Muscle of arm (tissue), 12 donors: ENCODE results near the gene LRRTM2. TPM values are rescaled to one million over a fixed set of nuclear protein-coding genes. Genes with fewer than 3 reads are reported as not detected.
"Not testable (repeated sequence)": the region's sequence is repeated elsewhere in the genome, so short reads cannot be mapped to it uniquely, and the experiment has no call there.

Source experiments
- DNase-seq: peaks from one replicate; pipeline ENCODE4 v3.0.0-alpha.2; 2013
- polyA plus RNA-seq, 12 donors: library from polyadenylated mRNA; unstranded; fragments of 120-200 nt; gene quantifications; one replicate each; pipeline ENCODE4 v1.2.1, GENCODE V29; 2013; ENCODE audit not compliant: insufficient read length in 12 of 12

LRRTM2 gene
- polyA plus RNA-seq, 12 donors = 0.34 to 0.82 (median 0.62) TPM; not detected in 2

DNA sequence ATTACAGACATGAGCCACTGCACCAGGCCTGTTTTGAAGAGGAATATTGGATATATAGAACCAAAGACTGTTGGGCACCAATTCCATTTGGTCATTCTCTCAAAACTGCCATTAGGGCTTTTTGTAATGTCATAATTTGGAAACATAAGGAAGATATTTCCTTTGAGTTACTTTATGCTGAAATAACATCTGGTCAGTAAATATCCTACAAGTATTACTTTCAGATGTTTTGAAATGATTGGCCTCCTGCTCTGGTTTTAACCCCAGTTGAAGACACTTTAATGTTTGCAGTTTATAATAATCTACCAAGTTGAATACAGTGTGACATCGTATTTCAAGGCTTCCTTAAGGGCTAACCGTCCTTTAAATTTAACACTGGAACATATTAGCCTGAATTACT is 33.6 kb downstream of the LRRTM2 start:
- peak; percentile 10 for DNase-seq

DNA sequence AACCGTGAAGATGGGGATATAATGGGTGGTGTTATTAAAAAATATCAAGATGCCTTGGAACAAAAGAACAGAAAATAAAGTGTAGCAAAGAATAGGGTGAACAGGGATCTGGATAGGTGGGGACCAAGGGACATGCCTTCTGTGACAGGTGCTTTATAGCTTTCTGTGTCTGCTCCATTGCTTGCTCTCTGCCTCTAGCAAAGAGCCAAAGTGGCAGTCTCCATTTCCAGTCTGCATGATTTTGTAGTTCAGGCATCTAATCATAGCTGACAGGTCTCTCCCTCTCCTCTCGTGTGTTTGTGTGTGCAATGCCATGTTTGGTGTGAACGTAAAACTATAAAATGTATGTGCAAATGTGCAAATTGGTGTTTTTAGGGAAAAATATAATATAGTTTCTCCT is 35.0 kb downstream of the LRRTM2 start:
- DNase-seq = no peak

DNA sequence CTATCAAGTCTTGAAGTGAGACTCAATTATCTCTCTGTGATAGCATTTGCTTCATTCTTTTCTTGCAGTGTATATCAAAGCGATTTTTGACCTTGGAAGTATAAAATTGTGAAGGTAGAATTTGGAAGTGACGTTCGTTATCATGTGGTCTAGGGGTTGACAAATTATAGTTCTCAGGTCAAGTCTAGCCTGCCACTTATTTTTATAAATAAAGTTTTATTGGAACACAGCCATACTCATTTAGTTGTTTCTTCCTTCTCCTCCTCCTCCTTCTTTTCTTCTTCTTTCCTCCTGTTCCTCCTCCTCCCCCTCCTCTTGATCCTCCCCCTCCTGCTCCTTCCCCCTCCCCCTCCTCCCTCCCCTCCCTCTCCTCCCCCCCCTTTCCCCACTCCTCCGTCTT is 38.0 kb downstream of the LRRTM2 start:
- no peak for DNase-seq

GRCh38 chr5:138834853-138835252 is 40.3 kb downstream of the LRRTM2 start:
- not testable (repeated sequence) for DNase-seq

DNA sequence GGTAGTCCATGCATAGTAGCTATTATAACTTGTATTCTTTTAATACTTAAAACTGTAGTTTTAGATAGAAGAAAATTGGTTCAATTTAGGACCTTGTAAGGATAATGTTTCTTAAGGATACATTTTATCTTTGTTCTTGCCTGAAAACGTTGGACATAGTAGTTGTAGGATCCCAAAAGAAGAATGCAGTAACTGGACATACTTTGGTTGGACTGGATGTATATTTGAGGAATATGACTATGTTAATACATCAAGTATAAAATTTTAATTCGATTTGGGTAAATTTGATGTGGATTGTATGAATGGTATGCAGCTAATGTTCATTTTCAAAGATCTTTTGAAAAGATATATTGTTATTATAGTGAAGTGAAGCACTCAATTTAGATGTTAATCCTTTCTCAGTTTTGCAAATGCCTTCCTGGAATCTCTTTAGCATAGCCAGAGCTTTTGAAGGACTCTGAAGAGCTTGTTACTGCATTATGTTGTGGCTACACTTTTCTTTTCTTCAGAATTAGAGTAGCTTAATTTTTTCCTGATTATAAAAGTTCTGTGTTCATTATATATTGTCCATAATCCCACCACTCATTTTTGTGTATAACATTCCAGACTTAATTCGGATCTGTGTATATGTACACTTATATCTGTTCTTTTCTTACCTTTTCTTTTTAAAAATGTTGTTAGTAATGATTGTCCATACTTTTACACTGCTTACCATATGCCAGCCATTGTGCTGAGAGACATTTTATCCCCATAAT is 41.2 kb downstream of the LRRTM2 start:
- DNase-seq = no peak

DNA sequence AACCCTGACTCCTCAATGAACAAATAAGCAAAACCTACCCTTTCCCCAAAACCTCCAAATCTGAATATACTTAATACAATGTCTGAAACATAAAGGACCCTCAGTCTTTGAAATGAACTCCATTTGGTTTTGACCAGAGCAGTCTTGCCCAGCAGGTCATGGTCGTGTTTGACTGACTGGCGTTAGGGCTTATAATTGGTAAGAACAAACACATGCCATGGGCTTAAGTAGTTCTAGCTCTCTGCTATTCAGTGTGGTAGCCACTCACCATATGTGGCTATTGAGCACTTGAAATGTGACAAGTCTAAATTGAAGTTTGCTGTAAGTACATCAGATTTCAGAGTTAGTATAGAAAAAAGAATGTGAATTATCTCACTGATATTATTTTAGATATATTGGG is 42.1 kb downstream of the LRRTM2 start:
- no peak for DNase-seq

DNA sequence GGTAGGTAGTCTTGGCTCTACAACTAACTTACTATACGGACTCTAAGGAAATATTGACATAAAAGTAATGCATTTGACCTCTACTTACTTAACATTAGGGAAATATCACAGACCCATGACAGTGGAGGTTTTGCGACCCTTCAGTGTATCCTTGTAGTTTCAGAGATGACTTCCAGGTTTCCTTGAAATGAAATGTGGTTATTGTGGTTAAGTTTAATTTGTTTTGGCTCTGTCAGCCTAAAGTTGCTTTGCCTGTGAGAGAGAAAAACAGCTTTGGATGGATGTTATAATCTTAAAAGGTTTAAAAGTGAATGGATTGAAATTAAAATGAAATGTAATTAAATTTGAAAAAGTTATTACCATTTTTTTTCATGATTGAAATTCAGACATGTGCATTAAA is 42.9 kb downstream of the LRRTM2 start:
- no peak for DNase-seq

- DNase-seq = no peak
Observed at GRCh38 chr5:138831703-138832102, 43.4 kb downstream of the LRRTM2 start.

DNA sequence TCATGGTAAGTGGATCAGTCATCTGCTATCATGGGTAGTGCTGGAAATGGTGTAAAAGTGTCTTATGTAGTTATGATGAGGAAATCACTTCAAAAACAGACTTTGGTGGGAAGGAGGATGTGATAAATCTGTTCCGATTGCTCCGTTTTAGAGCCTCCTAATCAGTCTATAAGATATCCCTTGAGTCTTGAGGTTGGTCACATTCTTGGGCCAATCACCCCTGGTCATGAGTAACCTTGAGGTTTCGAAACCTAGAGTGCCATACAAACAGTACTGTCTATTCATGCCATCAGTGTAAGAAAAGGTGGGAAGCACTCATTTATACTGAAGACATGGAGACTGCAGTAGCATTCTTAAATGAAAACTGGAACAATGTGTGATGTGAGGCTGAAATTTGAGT is 45.8 kb downstream of the LRRTM2 start:
- DNase-seq = no peak

- no peak for DNase-seq
Observed at GRCh38 chr5:138828556-138828955, 46.6 kb downstream of the LRRTM2 start.

DNA sequence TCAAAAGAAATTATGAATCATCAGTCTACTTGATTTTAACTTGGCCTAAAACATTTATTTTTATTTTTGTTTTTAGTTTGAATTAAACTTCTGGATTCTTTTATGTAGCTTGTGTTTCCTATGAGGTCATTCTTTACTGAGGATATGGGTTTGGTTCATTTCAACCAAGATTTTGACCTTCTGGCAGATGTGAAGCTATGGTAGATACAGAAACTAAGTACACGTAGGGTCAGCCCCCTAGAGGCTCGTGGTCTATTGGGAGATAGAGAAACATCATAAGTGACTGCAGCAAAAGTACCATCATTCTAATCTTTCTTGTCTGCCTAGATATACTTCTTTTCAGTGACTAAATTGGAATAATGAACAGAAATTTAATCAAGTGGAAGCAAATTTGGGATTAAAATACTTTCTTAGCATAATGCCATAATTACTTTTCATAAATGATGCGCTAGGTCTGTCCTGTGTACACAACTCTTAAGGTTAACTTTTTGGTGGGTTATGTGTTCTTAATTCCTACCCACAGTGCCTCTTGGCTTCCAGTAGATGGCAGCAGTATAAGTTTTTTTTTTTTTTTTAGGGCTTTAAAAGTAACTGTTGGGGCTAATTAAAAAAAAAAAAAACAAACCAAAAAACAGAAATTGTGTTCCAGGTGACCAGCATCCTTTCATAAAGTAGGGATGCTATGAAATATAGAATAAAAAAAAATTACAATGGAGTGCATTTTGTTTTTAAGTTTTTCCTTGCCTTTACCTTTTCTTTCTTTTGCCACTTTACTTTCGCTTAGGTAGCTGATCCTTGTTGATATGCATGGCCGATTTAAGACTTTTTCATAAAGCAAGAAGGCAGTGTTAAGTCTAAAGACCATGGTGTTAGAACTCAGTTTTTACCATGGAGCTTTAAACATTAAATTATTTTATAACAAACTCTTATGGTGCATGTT is 49.9 kb downstream of the LRRTM2 start:
- no peak for DNase-seq

- no peak for DNase-seq
Observed at GRCh38 chr5:138824516-138824915, 50.6 kb downstream of the LRRTM2 start.

DNA sequence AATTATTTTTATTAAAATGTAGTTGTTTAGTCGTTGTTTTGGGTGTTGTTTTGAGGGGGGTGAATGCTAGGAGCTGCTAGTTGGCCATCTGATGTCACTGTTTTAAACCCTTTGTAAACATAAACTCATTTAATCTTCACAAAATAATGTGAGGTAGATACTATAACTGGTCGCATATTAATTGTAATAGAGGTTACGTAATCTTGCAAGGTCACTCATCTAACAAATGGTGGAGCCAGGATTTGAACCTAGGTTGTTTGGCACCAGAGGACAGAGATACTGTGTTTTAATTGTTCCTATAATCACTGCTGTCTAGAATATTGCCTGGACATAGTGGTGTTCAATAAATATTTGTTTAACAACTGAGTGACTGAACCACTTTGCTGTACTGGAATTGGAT is 54.4 kb downstream of the LRRTM2 start:
- DNase-seq = no peak

- DNase-seq = peak; percentile 20
Observed at GRCh38 chr5:138819081-138819480, 56.1 kb downstream of the LRRTM2 start.

Other genes starting within 250 kb of the LRRTM2 start
- gene CTNNA1, start 121.9 kb downstream of the LRRTM2 start, polyA plus RNA-seq = 100 to 1,000 TPM in 11 of 12 donors, not detected in 1; 222 to 353 (median 279) TPM